HG03432 (cell line): Measurements from ENCODE around the gene TFDP2.
"Not testable (repeated sequence)": the region's sequence is repeated elsewhere in the genome, so short reads cannot be mapped to it uniquely, and the experiment has no call there.

Experiments used
- ATAC-seq: cut with Tn5 transposase; IDR thresholded peaks from one replicate; pipeline ENCODE4 v1.9.1; 2021; ENCODE audit warnings: mild to moderate bottlenecking, moderate library complexity; ENCODE audit not compliant: unreplicated experiment

Gene TFDP2

GRCh38 chr3:142129516-142130171 is 19.7 kb downstream of the TFDP2 start:
- no peak for ATAC-seq

- ATAC-seq: no peak
Measured at GRCh38 chr3:142127941-142128658, 21.2 kb downstream of the TFDP2 start.

GRCh38 chr3:142124243-142124642 is 25.1 kb downstream of the TFDP2 start:
- no peak for ATAC-seq

GRCh38 chr3:142120707-142121106 is 28.6 kb downstream of the TFDP2 start:
- ATAC-seq: no peak

- no peak for ATAC-seq
Measured at GRCh38 chr3:142118911-142119310, 30.4 kb downstream of the TFDP2 start.

- no peak for ATAC-seq
Measured at GRCh38 chr3:142117056-142117851, 32.1 kb downstream of the TFDP2 start.

- ATAC-seq: no peak
Measured at GRCh38 chr3:142115867-142116668, 33.3 kb downstream of the TFDP2 start.

- no peak for ATAC-seq
Measured at GRCh38 chr3:142112601-142113000, 36.7 kb downstream of the TFDP2 start.

GRCh38 chr3:142106548-142106947 is 42.8 kb downstream of the TFDP2 start:
- no peak for ATAC-seq

GRCh38 chr3:142105991-142106390 is 43.4 kb downstream of the TFDP2 start:
- no peak for ATAC-seq

- no peak for ATAC-seq
Measured at GRCh38 chr3:142104763-142105162, 44.6 kb downstream of the TFDP2 start.

GRCh38 chr3:142098964-142099363 is 50.4 kb downstream of the TFDP2 start:
- ATAC-seq: no peak

GRCh38 chr3:142097099-142097843 is 52.1 kb downstream of the TFDP2 start:
- no peak for ATAC-seq

- no peak for ATAC-seq
Measured at GRCh38 chr3:142095841-142096240, 53.5 kb downstream of the TFDP2 start.

GRCh38 chr3:142088925-142089324 is 60.4 kb downstream of the TFDP2 start:
- ATAC-seq: not testable (repeated sequence)

- ATAC-seq: no peak
Measured at GRCh38 chr3:142088522-142088921, 60.8 kb downstream of the TFDP2 start.

GRCh38 chr3:142087676-142088075 is 61.7 kb downstream of the TFDP2 start:
- no peak for ATAC-seq

GRCh38 chr3:142086581-142087090 is 62.7 kb downstream of the TFDP2 start:
- ATAC-seq: no peak

- ATAC-seq: no peak
Measured at GRCh38 chr3:142081178-142081577, 68.2 kb downstream of the TFDP2 start.
